ENCODE results near the gene CRYGB.
"Not testable (repeated sequence)": the region's sequence is repeated elsewhere in the genome, so short reads cannot be mapped to it uniquely, and the experiment has no call there.

GRCh38 chr2:208098701-208099100 is 47.3 kb downstream of the CRYGB start:
- TF ChIP-seq POLR2A (IDR thresholded peaks at IDR 0.05; ENCODE audit: low read length); GATA1 (IDR thresholded peaks at IDR 0.05; ENCODE audit: low read depth, low read length): not testable (repeated sequence)

All from erythroblast (primary cell).